HepG2 (cell line): ENCODE results near the gene USP32. TPM values are rescaled to one million over a fixed set of nuclear protein-coding genes. Genes with fewer than 3 reads are reported as not detected.

Experiments used
- AGO2 ChIP-seq: fragments of 200-400 bp; formaldehyde crosslinking; optimal IDR thresholded peaks from 2 replicates; pipeline ENCODE3; 2017; ENCODE audit warnings: mild to moderate bottlenecking, low read depth, low read length, moderate library complexity
- ATF7-NPFF ChIP-seq: sonication (generic); formaldehyde crosslinking; IDR thresholded peaks from 2 replicates; pipeline ENCODE4 v1.8.1; 2023; ENCODE audit warnings: mild to moderate bottlenecking, low read depth, missing genetic modification reagents, moderate library complexity
- BORCS8-MEF2B ChIP-seq: sonication (generic); formaldehyde crosslinking; IDR thresholded peaks from 2 replicates; pipeline ENCODE4 v1.8.0; 2022; ENCODE audit warnings: mild to moderate bottlenecking, missing genetic modification reagents
- ESRRA ChIP-seq: sonication (generic); formaldehyde crosslinking; IDR thresholded peaks from 2 replicates; pipeline ENCODE4 v1.5.1; 2020; ENCODE audit warnings: mild to moderate bottlenecking, low read depth, missing genetic modification reagents
- EZH2 ChIP-seq: conservative IDR thresholded peaks from 2 replicates; pipeline ENCODE4 v1.6.1; 2012; ENCODE audit warnings: mild to moderate bottlenecking, low read depth, low read length, moderate library complexity
- GATAD2A ChIP-seq: IDR thresholded peaks from 2 replicates; pipeline ENCODE4 v1.6.1; 2016
- HHEX ChIP-seq: IDR thresholded peaks from 2 replicates; pipeline ENCODE4 v1.6.1; 2016; ENCODE audit warnings: control low read depth
- HOXA5 ChIP-seq: sonication (generic); formaldehyde crosslinking; IDR thresholded peaks from 2 replicates; pipeline ENCODE4 v1.4.0; 2020; ENCODE audit warnings: missing genetic modification reagents
- HOXD1 ChIP-seq: sonication (generic); formaldehyde crosslinking; IDR thresholded peaks from 2 replicates; pipeline ENCODE4 v1.5.0; 2020; ENCODE audit warnings: missing genetic modification reagents
- KLF9 ChIP-seq: IDR thresholded peaks from 2 replicates; pipeline ENCODE4 v1.6.1; 2016; ENCODE audit warnings: low read depth
- MEF2D ChIP-seq: sonication (generic); formaldehyde crosslinking; IDR thresholded peaks from 2 replicates; pipeline ENCODE4 v1.5.1; 2020; ENCODE audit warnings: mild to moderate bottlenecking, missing genetic modification reagents
- NFIC ChIP-seq: IDR thresholded peaks from 2 replicates; pipeline ENCODE4 v1.6.1; 2012; ENCODE audit warnings: mild to moderate bottlenecking, low read length, inconsistent platforms
- ONECUT2 ChIP-seq: sonication (generic); formaldehyde crosslinking; IDR thresholded peaks from 2 replicates; pipeline ENCODE4 v1.4.0; 2020; ENCODE audit warnings: missing genetic modification reagents
- RAD21 ChIP-seq: fragments of 450-650 bp; formaldehyde crosslinking; IDR thresholded peaks from 2 replicates; pipeline ENCODE4 v1.5.0; 2020; ENCODE audit warnings: mild to moderate bottlenecking
- SAFB2 ChIP-seq: sonication (generic); formaldehyde crosslinking; IDR thresholded peaks from 2 replicates; pipeline ENCODE4 v1.5.1; 2020; ENCODE audit warnings: missing genetic modification reagents, low read depth, mild to moderate bottlenecking, borderline replicate concordance
- SALL1 ChIP-seq: sonication (generic); formaldehyde crosslinking; IDR thresholded peaks from 2 replicates; pipeline ENCODE4 v1.8.0; 2022; ENCODE audit warnings: mild to moderate bottlenecking, missing genetic modification reagents
- SNAPC2 ChIP-seq: sonication (generic); formaldehyde crosslinking; IDR thresholded peaks from 2 replicates; pipeline ENCODE4 v1.8.1; 2022; ENCODE audit warnings: mild to moderate bottlenecking, missing genetic modification reagents
- SP140L ChIP-seq: sonication (generic); formaldehyde crosslinking; IDR thresholded peaks from 2 replicates; pipeline ENCODE4 v1.4.0; 2020; ENCODE audit warnings: missing genetic modification reagents, borderline replicate concordance
- ZBTB7B ChIP-seq: sonication (generic); formaldehyde crosslinking; IDR thresholded peaks from 2 replicates; pipeline ENCODE4 v1.4.0; 2020; ENCODE audit warnings: missing genetic modification reagents
- ZNF10 ChIP-seq: sonication (generic); formaldehyde crosslinking; IDR thresholded peaks from 2 replicates; pipeline ENCODE4 v1.4.0; 2020; ENCODE audit warnings: mild to moderate bottlenecking, low read depth, missing genetic modification reagents, borderline replicate concordance
- ZNF101 ChIP-seq: sonication (generic); formaldehyde crosslinking; IDR thresholded peaks from 2 replicates; pipeline ENCODE4 v1.4.0; 2020; ENCODE audit warnings: mild to moderate bottlenecking, low read depth, missing genetic modification reagents, borderline replicate concordance
- ZNF124 ChIP-seq: sonication (generic); formaldehyde crosslinking; IDR thresholded peaks from 2 replicates; pipeline ENCODE4 v1.4.0; 2020; ENCODE audit warnings: missing genetic modification reagents
- ZNF230 ChIP-seq: sonication (generic); formaldehyde crosslinking; IDR thresholded peaks from 2 replicates; pipeline ENCODE4 v1.4.0; 2020; ENCODE audit warnings: mild to moderate bottlenecking, missing genetic modification reagents
- ZNF549 ChIP-seq: sonication (generic); formaldehyde crosslinking; IDR thresholded peaks from 2 replicates; pipeline ENCODE4 v1.5.0; 2020; ENCODE audit warnings: missing genetic modification reagents
- ZNF644 ChIP-seq: IDR thresholded peaks from 2 replicates; pipeline ENCODE4 v1.6.1; 2016; ENCODE audit warnings: low read depth
- ZNF713 ChIP-seq: sonication (generic); formaldehyde crosslinking; IDR thresholded peaks from 2 replicates; pipeline ENCODE4 v1.4.0; 2020; ENCODE audit warnings: mild to moderate bottlenecking, missing genetic modification reagents
- polyA plus RNA-seq, 8 experiments: library from polyadenylated mRNA; depleted of rRNA in 3 of 8; stranded (reverse) in 7 of 8; unstranded in 1 of 8; fragments of >200 nt; fragmentation: Illumina TruSeq in 4 of 8; extraction: Trizol in 4 of 8; gene quantifications; 2 replicates each; pipeline versions ENCODE4 v1.2.1 to v1.2.3, GENCODE V29; 2011 to 2016; ENCODE audit warnings: low read depth in 4 of 8, missing spikeins in 1 of 8, mixed read lengths in 1 of 8; ENCODE audit not compliant: insufficient read depth in 1 of 8
- total RNA-seq, 5 experiments: library from RNA; depleted of rRNA; stranded (reverse); fragments of >200 nt; fragmentation: Illumina TruSeq; extraction: Trizol; gene quantifications; 2 replicates each; pipeline ENCODE4 v1.2.3, GENCODE V29; 2016; ENCODE audit warnings: low read depth in 1 of 5
- TF ChIP-seq, protein P1 (sequence below): sonication (generic); formaldehyde crosslinking; IDR thresholded peaks from 2 replicates; pipeline ENCODE4 v1.5.0; 2020; ENCODE audit warnings: missing genetic modification reagents
- TF ChIP-seq, protein P2 (sequence below): sonication (generic); formaldehyde crosslinking; IDR thresholded peaks from 2 replicates; pipeline ENCODE4 v1.8.0; 2022; ENCODE audit warnings: missing genetic modification reagents, low read depth, mild to moderate bottlenecking, borderline replicate concordance
- TF ChIP-seq, protein P3 (sequence below): sonication (generic); formaldehyde crosslinking; IDR thresholded peaks from 2 replicates; pipeline ENCODE4 v1.8.0; 2022; ENCODE audit warnings: missing genetic modification reagents, mild to moderate bottlenecking, borderline replicate concordance
- TF ChIP-seq, protein P4 (sequence below): sonication (generic); formaldehyde crosslinking; IDR thresholded peaks from 2 replicates; pipeline ENCODE4 v1.9.0; 2021; ENCODE audit warnings: missing genetic modification reagents, borderline replicate concordance

USP32 gene
- total and polyA plus RNA-seq, 2 of the 13 experiments (the other 11 are each of a cell fraction or from before 2014, with no cell fraction given): 24.9 to 39.9 TPM

DNA sequence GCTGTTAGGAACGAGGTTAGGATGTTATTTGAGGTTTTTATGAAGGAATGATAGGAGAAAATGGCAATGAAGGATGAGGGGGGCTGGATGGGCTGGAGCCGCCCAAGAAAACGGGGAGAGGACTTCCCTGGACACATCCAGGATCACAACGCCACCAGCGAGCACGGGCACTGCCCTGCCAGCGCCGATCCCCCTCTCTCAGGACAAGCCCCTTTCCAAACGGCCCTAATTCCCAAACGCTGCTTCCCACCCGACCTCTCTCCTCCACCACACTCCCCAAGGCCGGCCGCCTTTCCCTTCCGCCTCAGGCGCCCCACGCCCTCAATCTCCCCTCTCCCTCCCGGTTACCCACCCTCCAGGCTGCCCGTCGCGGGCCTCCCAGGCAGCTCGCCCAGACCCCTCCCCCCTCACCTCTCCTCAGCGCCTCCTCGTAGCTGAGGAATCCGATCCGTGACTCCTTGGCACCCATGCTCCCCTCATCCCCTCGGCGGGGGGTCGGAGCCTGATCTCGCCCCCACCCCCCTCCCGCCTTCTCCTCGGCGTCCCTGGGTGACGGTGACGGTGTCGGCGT is 377 bp downstream of the USP32 start (continued):
- TF ChIP-seq SNAPC2 (CRISPR knock-in tag) (no peak), HOXD1 (CRISPR knock-in tag) (no peak), ESRRA (no peak), ZNF230 (CRISPR knock-in tag) (0 out of 2 replicates have a peak, but pooled peaks have one; percentile 35), ZNF101 (0 out of 2 replicates have a peak, but pooled peaks have one; percentile 65), NFIC (no peak), ZNF549 (CRISPR knock-in tag) (no peak), ATF7-NPFF (CRISPR knock-in tag) (0 out of 2 replicates have a peak, but pooled peaks have one; percentile 18), BORCS8-MEF2B (CRISPR knock-in tag) (peak; percentile 22; the same call in 1 of the 2 replicates), HHEX (CRISPR knock-in tag) (no peak), SAFB2 (CRISPR knock-in tag) (no peak), HOXA5 (no peak), AGO2 (peak; percentile 21), SP140L (CRISPR knock-in tag) (no peak), SALL1 (CRISPR knock-in tag) (no peak; the same call in 1 of the 2 replicates), ZNF644 (CRISPR knock-in tag) (peak; percentile 6; the same call in 1 of the 2 replicates), ZBTB7B (CRISPR knock-in tag) (peak; percentile 34; the same call in 1 of the 2 replicates), MEF2D (CRISPR knock-in tag) (0 out of 2 replicates have a peak, but pooled peaks have one; percentile 5), ZNF10 (CRISPR knock-in tag) (no peak), ZNF124 (peak; percentile 22), ONECUT2 (CRISPR knock-in tag) (no peak), KLF9 (no peak), RAD21 (CRISPR knock-in tag) (peak; percentile 12; the same call in 1 of the 2 replicates), ZNF713 (CRISPR knock-in tag) (no peak), EZH2 (no peak), GATAD2A (CRISPR knock-in tag) (0 out of 2 replicates have a peak, but pooled peaks have one; percentile 2)
- TF ChIP-seq, protein P1, sequence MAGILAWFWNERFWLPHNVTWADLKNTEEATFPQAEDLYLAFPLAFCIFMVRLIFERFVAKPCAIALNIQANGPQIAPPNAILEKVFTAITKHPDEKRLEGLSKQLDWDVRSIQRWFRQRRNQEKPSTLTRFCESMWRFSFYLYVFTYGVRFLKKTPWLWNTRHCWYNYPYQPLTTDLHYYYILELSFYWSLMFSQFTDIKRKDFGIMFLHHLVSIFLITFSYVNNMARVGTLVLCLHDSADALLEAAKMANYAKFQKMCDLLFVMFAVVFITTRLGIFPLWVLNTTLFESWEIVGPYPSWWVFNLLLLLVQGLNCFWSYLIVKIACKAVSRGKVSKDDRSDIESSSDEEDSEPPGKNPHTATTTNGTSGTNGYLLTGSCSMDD (CRISPR knock-in tag): no peak
- TF ChIP-seq, protein P2, sequence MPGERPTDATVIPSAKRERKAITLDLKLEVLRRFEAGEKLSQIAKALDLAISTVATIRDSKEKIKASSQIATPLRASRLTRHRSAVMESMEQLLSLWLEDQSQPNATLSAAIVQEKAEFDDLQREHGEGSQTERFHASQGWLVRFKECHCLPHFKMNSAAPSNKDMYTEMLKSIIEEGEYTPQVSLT (CRISPR knock-in tag): no peak
- TF ChIP-seq, protein P3, sequence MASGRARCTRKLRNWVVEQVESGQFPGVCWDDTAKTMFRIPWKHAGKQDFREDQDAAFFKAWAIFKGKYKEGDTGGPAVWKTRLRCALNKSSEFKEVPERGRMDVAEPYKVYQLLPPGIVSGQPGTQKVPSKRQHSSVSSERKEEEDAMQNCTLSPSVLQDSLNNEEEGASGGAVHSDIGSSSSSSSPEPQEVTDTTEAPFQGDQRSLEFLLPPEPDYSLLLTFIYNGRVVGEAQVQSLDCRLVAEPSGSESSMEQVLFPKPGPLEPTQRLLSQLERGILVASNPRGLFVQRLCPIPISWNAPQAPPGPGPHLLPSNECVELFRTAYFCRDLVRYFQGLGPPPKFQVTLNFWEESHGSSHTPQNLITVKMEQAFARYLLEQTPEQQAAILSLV (CRISPR knock-in tag): no peak
- TF ChIP-seq, protein P4, sequence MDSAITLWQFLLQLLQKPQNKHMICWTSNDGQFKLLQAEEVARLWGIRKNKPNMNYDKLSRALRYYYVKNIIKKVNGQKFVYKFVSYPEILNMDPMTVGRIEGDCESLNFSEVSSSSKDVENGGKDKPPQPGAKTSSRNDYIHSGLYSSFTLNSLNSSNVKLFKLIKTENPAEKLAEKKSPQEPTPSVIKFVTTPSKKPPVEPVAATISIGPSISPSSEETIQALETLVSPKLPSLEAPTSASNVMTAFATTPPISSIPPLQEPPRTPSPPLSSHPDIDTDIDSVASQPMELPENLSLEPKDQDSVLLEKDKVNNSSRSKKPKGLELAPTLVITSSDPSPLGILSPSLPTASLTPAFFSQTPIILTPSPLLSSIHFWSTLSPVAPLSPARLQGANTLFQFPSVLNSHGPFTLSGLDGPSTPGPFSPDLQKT (CRISPR knock-in tag): no peak
